Rectal smooth muscle tissue (tissue), 1 donor: ENCODE measurements around the gene E2F8.

Experiments
- H3K27ac ChIP-seq: one replicate; pipeline ENCODE4 v1.7.0; 2013; ENCODE audit warnings: low read depth, low read length, inconsistent platforms
- H3K27me3 ChIP-seq: one replicate; pipeline ENCODE4 v1.7.0; 2013; ENCODE audit warnings: low read length; ENCODE audit not compliant: control insufficient read depth, insufficient read depth
- H3K36me3 ChIP-seq: one replicate; pipeline ENCODE4 v1.7.0; 2013; ENCODE audit warnings: low read length; ENCODE audit not compliant: control insufficient read depth, insufficient read depth
- H3K4me1 ChIP-seq: one replicate; pipeline ENCODE4 v1.7.0; 2013; ENCODE audit warnings: low read length; ENCODE audit not compliant: control insufficient read depth, insufficient read depth
- H3K4me3 ChIP-seq: one replicate; pipeline ENCODE4 v1.7.0; 2013; ENCODE audit warnings: low read length
- H3K9ac ChIP-seq: one replicate; pipeline ENCODE4 v1.7.0; 2013; ENCODE audit warnings: low read length

Gene E2F8

GRCh38 chr11:19244621-19245020, 3.9 kb upstream of the E2F8 start:
- Histone ChIP-seq H3K27me3 (peaks cover 26% of the 10 kb centered on the region), H3K9ac (no peak overlapping the region), H3K27ac (no peak overlapping the region), H3K36me3 (no peaks in the 10 kb centered on the region), H3K4me3 (no peak overlapping the region), H3K4me1 (peaks cover 2% of the 10 kb centered on the region)

- H3K27ac ChIP-seq, result no peak overlapping the region
- H3K27me3 ChIP-seq, result peaks cover 26% of the 10 kb centered on the region
- H3K36me3 ChIP-seq, result no peaks in the 10 kb centered on the region
Measured at GRCh38 chr11:19244084-19244483, 3.3 kb upstream of the E2F8 start.

GRCh38 chr11:19243613-19244012, 2.9 kb upstream of the E2F8 start:
- no peak overlapping the region for H3K4me3 ChIP-seq
- no peak overlapping the region for H3K9ac ChIP-seq
- no peaks in the 10 kb centered on the region for H3K36me3 ChIP-seq
- peaks cover 26% of the 10 kb centered on the region for H3K27me3 ChIP-seq
- no peak overlapping the region for H3K27ac ChIP-seq
- peaks cover 2% of the 10 kb centered on the region for H3K4me1 ChIP-seq

More at GRCh38 chr11:19244084-19244483, 3.3 kb upstream of the E2F8 start:
- Histone ChIP-seq H3K4me3 (no peak overlapping the region), H3K4me1 (peaks cover 2% of the 10 kb centered on the region), H3K9ac (no peak overlapping the region)

- Histone ChIP-seq H3K9ac (no peak overlapping the region), H3K27me3 (peaks cover 26% of the 10 kb centered on the region), H3K4me1 (peaks cover 2% of the 10 kb centered on the region), H3K36me3 (no peaks in the 10 kb centered on the region), H3K27ac (no peak overlapping the region), H3K4me3 (no peak overlapping the region)
Measured at GRCh38 chr11:19243143-19243542, 2.4 kb upstream of the E2F8 start.

GRCh38 chr11:19242179-19242932, 1.6 kb upstream of the E2F8 start:
- H3K36me3 ChIP-seq, result no peaks in the 10 kb centered on the region
- no peak overlapping the region for H3K9ac ChIP-seq

GRCh38 chr11:19241260-19242178, 774 bp upstream of the E2F8 start:
- no peaks in the 10 kb centered on the region for H3K36me3 ChIP-seq
- H3K9ac ChIP-seq, result no peak overlapping the region
- peaks cover 26% of the 10 kb centered on the region for H3K27me3 ChIP-seq
- H3K4me3 ChIP-seq, result peak overlapping the region; percentile 57
- H3K27ac ChIP-seq, result no peak overlapping the region
- peaks cover 2% of the 10 kb centered on the region for H3K4me1 ChIP-seq

More at GRCh38 chr11:19242179-19242932, 1.6 kb upstream of the E2F8 start:
- H3K27ac ChIP-seq, result no peak overlapping the region
- peaks cover 2% of the 10 kb centered on the region for H3K4me1 ChIP-seq
- peak overlapping the region; percentile 57 for H3K4me3 ChIP-seq
- H3K27me3 ChIP-seq, result peaks cover 26% of the 10 kb centered on the region

- Histone ChIP-seq H3K27ac (no peak overlapping the region), H3K4me3 (no peak overlapping the region), H3K36me3 (no peaks in the 10 kb centered on the region), H3K27me3 (peaks cover 21% of the 10 kb centered on the region), H3K4me1 (peaks cover 2% of the 10 kb centered on the region), H3K9ac (no peak overlapping the region)
Measured at GRCh38 chr11:19239039-19239438, 1.7 kb downstream of the E2F8 start.

- H3K36me3 ChIP-seq, result no peaks in the 10 kb centered on the region
- H3K4me1 ChIP-seq, result peaks cover 2% of the 10 kb centered on the region
- H3K27me3 ChIP-seq, result peaks cover 16% of the 10 kb centered on the region
- H3K4me3 ChIP-seq, result no peak overlapping the region
- H3K9ac ChIP-seq, result no peak overlapping the region
- H3K27ac ChIP-seq, result no peak overlapping the region
Measured at GRCh38 chr11:19237813-19238212, 2.9 kb downstream of the E2F8 start.

- H3K4me1 ChIP-seq, result peaks cover 2% of the 10 kb centered on the region
- no peak overlapping the region for H3K27ac ChIP-seq
- H3K4me3 ChIP-seq, result no peak overlapping the region
- H3K9ac ChIP-seq, result no peak overlapping the region
- peaks cover 12% of the 10 kb centered on the region for H3K27me3 ChIP-seq
- no peaks in the 10 kb centered on the region for H3K36me3 ChIP-seq
Measured at GRCh38 chr11:19237381-19237780, 3.4 kb downstream of the E2F8 start.

GRCh38 chr11:19234231-19234817, 6.4 kb downstream of the E2F8 start:
- no peaks in the 10 kb centered on the region for H3K36me3 ChIP-seq
- H3K4me1 ChIP-seq, result no peaks in the 10 kb centered on the region
- H3K4me3 ChIP-seq, result no peak overlapping the region
- H3K27ac ChIP-seq, result no peak overlapping the region
- H3K9ac ChIP-seq, result no peak overlapping the region
- H3K27me3 ChIP-seq, result no peaks in the 10 kb centered on the region

GRCh38 chr11:19232910-19233503, 7.7 kb downstream of the E2F8 start:
- Histone ChIP-seq H3K4me3 (no peak overlapping the region), H3K27me3 (no peaks in the 10 kb centered on the region), H3K4me1 (no peaks in the 10 kb centered on the region), H3K36me3 (no peaks in the 10 kb centered on the region), H3K9ac (no peak overlapping the region), H3K27ac (no peak overlapping the region)

- Histone ChIP-seq H3K27me3 (no peaks in the 10 kb centered on the region), H3K9ac (no peak overlapping the region), H3K4me1 (no peaks in the 10 kb centered on the region), H3K27ac (no peak overlapping the region), H3K36me3 (no peaks in the 10 kb centered on the region), H3K4me3 (no peak overlapping the region)
Measured at GRCh38 chr11:19229671-19230070, 11.1 kb downstream of the E2F8 start.
